Thyroid gland (tissue), 4 donors: ENCODE measurements around the gene KMT2D. TPM values are rescaled to one million over a fixed set of nuclear protein-coding genes. Genes with fewer than 3 reads are reported as not detected.

Experiments
- DNase-seq, 2 donors: peaks; one replicate each; pipeline ENCODE4 v3.0.0-alpha.2; 2019
- H3K27ac ChIP-seq, 3 donors: fragments of 200-600 bp; sonication (generic); 1 replicate in 2 of 3; 2 replicates in 1 of 3; pipeline ENCODE4 v1.5.1; 2016 to 2019; ENCODE audit warnings: mild to moderate bottlenecking in 1 of 3, moderate library complexity in 1 of 3
- H3K27me3 ChIP-seq: fragments of 200-600 bp; sonication (generic); one replicate; pipeline ENCODE4 v1.5.1; 2019
- H3K36me3 ChIP-seq, 2 donors: fragments of 200-600 bp; sonication (generic); one replicate each; pipeline ENCODE4 v1.5.1; 2016 to 2019
- H3K4me1 ChIP-seq, 2 donors: fragments of 200-600 bp; sonication (generic); one replicate each; pipeline ENCODE4 v1.5.1; 2017 to 2019
- H3K4me3 ChIP-seq, 3 donors: fragments of 200-600 bp; sonication (generic); replicated peaks in 1 of 3; 1 replicate in 2 of 3; 2 replicates in 1 of 3; pipeline ENCODE4 v1.5.1; 2016; ENCODE audit warnings: mild to moderate bottlenecking in 1 of 3
- H3K9me3 ChIP-seq: fragments of 200-600 bp; sonication (generic); one replicate; pipeline ENCODE4 v1.5.1; 2017
- CTCF ChIP-seq, 6 experiments: fragments of 200-600 bp in 3 of 6; fragments of 450-650 bp in 3 of 6; sonication (generic) in 3 of 6; IDR thresholded peaks; one replicate each; pipeline ENCODE4 v1.5.1; 2016 to 2019; ENCODE audit warnings: antibody characterized with exemption in 6 of 6, mild to moderate bottlenecking in 2 of 6, inconsistent platforms in 1 of 6, moderate library complexity in 1 of 6
- POLR2A ChIP-seq, 2 donors: fragments of 450-650 bp; IDR thresholded peaks; one replicate each; pipeline ENCODE4 v1.6.1; 2017; ENCODE audit warnings: antibody characterized with exemption in 2 of 2, mild to moderate bottlenecking in 2 of 2, moderate library complexity in 1 of 2
- WGBS, 2 donors: methylation state at CpG; one replicate each; pipeline ENCODE4 v1.1.5; 2017; 5-methylcytosine and 5-hydroxymethylcytosine counted together
- intact Hi-C: fragments of 100-400 bp; cut with DNase I; formaldehyde crosslinking; loops from one replicate; pipeline ENCODE4 v1.15.1; 2023
- total RNA-seq, 4 donors: library from RNA; depleted of rRNA; stranded (reverse); fragments of >200 nt; gene quantifications; one replicate each; pipeline ENCODE4 v1.2.3, GENCODE V29; 2016

KMT2D gene
- total RNA-seq, 4 donors from 2014 or later = 42.5 to 107 (median 71.6) TPM

GRCh38 chr12:49027846-49028555, 32.6 kb downstream of the KMT2D start:
- Histone ChIP-seq H3K9me3 (no peaks in the 10 kb centered on the region), H3K4me1 (no peaks in the 10 kb centered on the region), H3K4me3 (no peak overlapping the region), H3K27me3 (no peaks in the 10 kb centered on the region), H3K27ac (no peak overlapping the region), H3K36me3 (peaks cover 57 to 77% of the 10 kb centered on the region in 2 donors)
- WGBS, 2 donors = 91 to 94% methylated on average over 9 of the region's 9 CpGs
- intact Hi-C loops = no loop called here
- TF ChIP-seq POLR2A (IDR thresholded peaks at IDR 0.05) (no peak), CTCF (IDR thresholded peaks at IDR 0.05) (no peak)
- no peak for DNase-seq

DNA sequence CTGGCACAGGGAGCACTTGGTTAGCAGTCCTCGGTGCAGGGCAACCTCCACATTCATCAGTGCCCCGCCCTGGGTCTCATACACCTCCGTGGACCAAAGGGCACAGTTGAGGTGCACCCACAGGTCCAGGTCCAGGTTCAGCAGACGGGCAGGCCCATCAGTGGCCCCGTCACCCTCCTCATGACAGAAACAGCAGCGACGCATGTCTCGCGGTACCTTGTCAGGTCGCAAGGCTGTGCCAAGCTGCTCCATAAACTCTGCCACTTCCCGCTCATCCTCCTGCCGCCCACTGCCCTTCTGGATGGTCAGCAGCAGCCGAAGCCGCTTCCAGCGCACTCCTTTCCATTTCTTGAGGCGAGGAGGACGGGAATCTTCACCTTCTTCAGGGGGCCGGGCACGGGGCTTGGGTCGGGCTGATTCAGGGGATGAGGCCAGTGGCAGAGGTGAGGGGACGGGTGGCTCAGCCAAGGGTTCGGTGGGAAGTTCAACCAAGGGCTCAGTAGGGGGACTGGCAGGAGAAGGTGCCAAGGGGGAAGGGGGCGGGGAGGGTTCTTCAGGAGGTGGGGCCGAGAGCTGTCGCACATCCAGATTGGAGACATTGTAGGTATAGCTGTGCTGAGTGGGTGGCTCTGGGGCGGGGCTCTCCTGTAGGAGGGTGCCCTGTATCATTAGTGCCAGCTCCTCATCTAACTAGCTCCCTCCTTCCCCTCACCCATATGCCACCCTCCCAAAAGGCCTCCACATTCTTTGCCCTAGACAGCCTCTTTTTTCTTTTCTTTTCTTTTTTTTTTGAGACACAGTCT, 33.7 kb downstream of the KMT2D start:
- 95 to 98% methylated on average over 23 to 26 of the region's 26 CpGs for WGBS, 2 donors
- H3K4me1 ChIP-seq = no peaks in the 10 kb centered on the region
- DNase-seq = no peak
- intact Hi-C loops = no loop called here
- H3K4me3 ChIP-seq = no peak overlapping the region
- TF ChIP-seq CTCF (IDR thresholded peaks at IDR 0.05) (no peak), POLR2A (IDR thresholded peaks at IDR 0.05) (no peak)
- H3K27ac ChIP-seq = no peak overlapping the region
- no peaks in the 10 kb centered on the region for H3K27me3 ChIP-seq
- H3K36me3 ChIP-seq = peaks cover 57 to 77% of the 10 kb centered on the region in 2 donors
- H3K9me3 ChIP-seq = no peaks in the 10 kb centered on the region

DNA sequence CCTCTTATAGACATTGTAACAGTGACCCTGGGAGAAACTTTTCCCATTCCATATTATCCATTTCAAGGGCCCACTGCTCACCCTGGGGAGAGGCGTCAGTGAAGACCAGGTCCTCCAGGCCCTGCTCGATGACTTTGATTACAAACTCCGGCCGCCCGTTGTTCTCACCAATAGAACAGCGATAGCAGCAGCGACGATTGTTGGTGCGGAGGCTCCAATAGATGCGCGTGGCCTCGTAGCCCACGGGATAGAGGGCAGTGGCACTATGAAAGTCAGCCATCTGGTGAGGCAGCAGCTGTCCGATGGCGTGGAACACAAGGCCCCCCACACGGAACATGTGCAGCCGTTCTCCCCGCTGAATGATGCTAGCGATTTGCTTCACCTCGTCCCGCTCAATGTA, 34.5 kb downstream of the KMT2D start:
- Histone ChIP-seq H3K27me3 (no peaks in the 10 kb centered on the region), H3K36me3 (peaks cover 59 to 80% of the 10 kb centered on the region in 2 donors), H3K4me1 (no peaks in the 10 kb centered on the region), H3K27ac (no peak overlapping the region), H3K9me3 (no peaks in the 10 kb centered on the region), H3K4me3 (no peak overlapping the region)
- intact Hi-C loops = no loop called here
- 95 to 98% methylated on average over 21 of the region's 21 CpGs for WGBS, 2 donors
- no peak for TF ChIP-seq CTCF (IDR thresholded peaks at IDR 0.05)
- TF ChIP-seq POLR2A (IDR thresholded peaks at IDR 0.05) = no peak
- no peak for DNase-seq

DNA sequence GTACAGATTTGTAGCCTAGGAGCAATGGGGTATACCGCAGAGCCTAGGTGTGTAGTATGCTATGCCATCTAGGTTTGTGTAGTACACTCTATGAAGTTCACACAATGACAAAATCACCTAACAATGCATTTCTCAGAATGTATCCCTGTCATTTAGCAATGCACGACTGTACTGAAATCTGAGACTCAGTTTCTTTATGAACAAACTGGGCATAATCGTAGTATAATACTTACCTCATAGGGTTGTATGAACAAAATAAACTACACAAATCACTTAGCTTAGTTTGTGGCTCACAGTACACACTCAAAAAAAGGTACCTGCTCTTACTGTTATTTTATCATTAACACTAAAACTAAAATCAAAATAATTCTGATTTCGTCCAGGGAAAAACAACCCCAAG, 35.1 kb downstream of the KMT2D start:
- 92 to 95% methylated on average over 4 of the region's 4 CpGs for WGBS, 2 donors
- H3K27ac ChIP-seq = no peak overlapping the region
- no peak for DNase-seq
- peaks cover 60 to 79% of the 10 kb centered on the region in 2 donors for H3K36me3 ChIP-seq
- no peaks in the 10 kb centered on the region for H3K27me3 ChIP-seq
- H3K4me1 ChIP-seq = no peaks in the 10 kb centered on the region
- H3K4me3 ChIP-seq = no peak overlapping the region
- H3K9me3 ChIP-seq = no peaks in the 10 kb centered on the region
- intact Hi-C loops = no loop called here
- TF ChIP-seq POLR2A (IDR thresholded peaks at IDR 0.05) (no peak), CTCF (IDR thresholded peaks at IDR 0.05) (no peak)

GRCh38 chr12:49024543-49024942, 36.1 kb downstream of the KMT2D start:
- intact Hi-C loops = no loop called here
- H3K36me3 ChIP-seq = peaks cover 60 to 79% of the 10 kb centered on the region in 2 donors
- no peaks in the 10 kb centered on the region for H3K4me1 ChIP-seq
- TF ChIP-seq CTCF (IDR thresholded peaks at IDR 0.05) = no peak
- no peak for TF ChIP-seq POLR2A (IDR thresholded peaks at IDR 0.05)
- H3K9me3 ChIP-seq = no peaks in the 10 kb centered on the region
- H3K27ac ChIP-seq = no peak overlapping the region
- no peaks in the 10 kb centered on the region for H3K27me3 ChIP-seq
- no peak overlapping the region for H3K4me3 ChIP-seq
- 91 to 93% methylated on average over 11 to 12 of the region's 12 CpGs for WGBS, 2 donors
- no peak for DNase-seq
